GM18499 (cell line): ENCODE results near the gene OXNAD1.
"Not testable (repeated sequence)": the region's sequence is repeated elsewhere in the genome, so short reads cannot be mapped to it uniquely, and the experiment has no call there.

ENCODE experiments used
- ATAC-seq: cut with Tn5 transposase; IDR thresholded peaks from one replicate; pipeline ENCODE4 v1.9.1; 2021; ENCODE audit warnings: moderate number of reproducible peaks; ENCODE audit not compliant: insufficient read depth, unreplicated experiment

OXNAD1 gene

GRCh38 chr3:16301507-16301906 lies 36.5 kb downstream of the OXNAD1 start:
- no peak for ATAC-seq

DNA sequence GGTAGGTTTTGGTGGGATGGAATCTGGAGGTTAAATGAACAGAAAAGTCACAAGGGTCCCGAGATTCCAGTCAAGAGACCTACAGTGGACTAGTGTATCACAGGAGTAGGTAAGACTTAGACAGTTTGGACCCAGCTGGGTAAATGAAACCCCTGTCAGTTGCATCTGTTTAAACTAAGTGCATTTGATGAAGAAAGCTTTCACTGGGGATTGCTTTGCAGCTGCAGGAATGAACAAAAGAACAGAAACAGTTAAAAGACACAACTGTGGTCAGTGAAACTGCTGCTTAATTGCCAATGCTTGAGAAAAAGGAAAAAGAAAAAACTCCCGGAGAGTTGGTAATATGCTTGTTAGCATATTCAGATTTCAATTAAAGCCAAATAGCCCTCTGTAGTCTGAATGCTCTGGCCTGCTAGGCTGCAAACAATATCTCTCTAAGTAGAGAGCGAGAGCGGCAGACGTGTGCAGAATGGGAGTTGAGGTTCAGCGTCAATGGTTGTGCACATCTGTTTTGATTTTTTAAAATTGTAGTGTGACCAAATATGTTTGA lies 37.1 kb downstream of the OXNAD1 start:
- no peak for ATAC-seq

- no peak for ATAC-seq
Observed at GRCh38 chr3:16303037-16303575, 38.1 kb downstream of the OXNAD1 start.

DNA sequence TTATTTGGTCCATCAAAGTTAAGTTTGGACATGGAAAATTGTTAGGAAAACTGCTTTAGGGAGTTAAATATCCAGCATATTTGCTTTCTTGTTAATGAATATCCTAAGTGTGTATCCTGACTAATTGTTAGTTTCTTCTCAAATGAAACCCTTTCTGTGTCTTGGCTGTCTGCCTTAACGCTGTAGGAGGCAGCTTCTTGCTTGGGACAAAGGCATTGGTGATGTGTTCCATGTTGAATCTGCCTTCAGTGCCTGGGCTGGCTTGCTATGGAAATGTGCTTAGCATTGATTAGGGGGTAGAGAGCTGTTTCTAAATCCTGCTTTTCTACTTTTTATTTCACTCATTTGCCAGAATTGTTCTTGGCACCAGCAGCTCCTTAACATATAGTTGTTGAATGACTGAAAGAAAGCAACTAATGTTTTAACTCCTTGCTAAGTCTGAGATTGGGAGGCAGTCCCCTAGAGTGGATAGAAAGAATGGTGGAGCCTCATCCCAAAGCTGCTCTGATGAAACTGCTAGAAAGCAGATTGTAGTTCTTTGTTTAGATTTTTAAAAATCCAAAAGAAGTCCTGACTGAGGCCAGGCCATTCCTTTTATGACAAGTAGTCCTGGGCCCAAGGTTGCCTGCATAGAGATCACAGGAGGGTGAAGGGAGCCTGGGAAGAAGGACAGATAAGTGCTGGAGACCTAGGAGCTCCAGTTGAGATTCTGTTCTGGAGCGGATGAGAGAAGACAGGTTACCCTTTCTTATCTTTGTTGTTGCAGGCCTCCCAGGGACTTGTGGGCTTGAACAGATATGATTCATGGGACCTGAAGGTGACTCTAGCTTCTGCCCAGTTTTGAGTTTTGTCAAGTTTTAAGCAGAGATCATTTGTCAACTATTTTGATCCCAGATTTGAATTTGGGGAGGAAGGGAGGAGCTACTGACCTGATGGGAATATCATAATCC lies 39.3 kb downstream of the OXNAD1 start:
- no peak for ATAC-seq

GRCh38 chr3:16305111-16305541 lies 40.1 kb downstream of the OXNAD1 start:
- no peak for ATAC-seq

- ATAC-seq: no peak
Observed at GRCh38 chr3:16307832-16308531, 43.0 kb downstream of the OXNAD1 start.

- no peak for ATAC-seq
Observed at GRCh38 chr3:16308727-16309126, 43.7 kb downstream of the OXNAD1 start.

GRCh38 chr3:16309558-16309957 lies 44.5 kb downstream of the OXNAD1 start:
- peak; percentile 74 for ATAC-seq

- not testable (repeated sequence) for ATAC-seq
Observed at GRCh38 chr3:16310486-16310885, 45.5 kb downstream of the OXNAD1 start.

- peak; percentile 49 for ATAC-seq
Observed at GRCh38 chr3:16311960-16312451, 47.0 kb downstream of the OXNAD1 start.

GRCh38 chr3:16313886-16314645 lies 49.1 kb downstream of the OXNAD1 start:
- ATAC-seq: no peak

GRCh38 chr3:16315623-16316022 lies 50.6 kb downstream of the OXNAD1 start:
- no peak for ATAC-seq

DNA sequence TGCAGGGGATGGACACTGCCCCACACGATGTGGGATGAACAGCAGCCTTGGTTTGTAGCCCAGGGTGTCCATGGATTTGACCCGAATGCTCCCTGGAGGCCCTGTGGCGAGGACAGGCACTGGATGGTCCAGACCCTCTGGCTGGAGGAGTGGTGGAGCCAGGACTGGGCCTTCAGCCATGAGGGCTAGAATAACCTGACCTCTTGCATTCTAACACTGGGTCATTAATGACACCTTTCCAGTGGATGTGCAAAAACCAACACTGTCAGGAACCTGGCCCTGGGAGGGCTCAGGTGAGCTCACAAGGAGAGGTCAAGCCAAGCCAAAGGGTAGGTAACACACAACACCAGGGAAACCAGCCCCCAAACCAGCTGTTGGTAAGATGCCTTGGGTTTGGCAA lies 51.4 kb downstream of the OXNAD1 start:
- ATAC-seq: no peak

DNA sequence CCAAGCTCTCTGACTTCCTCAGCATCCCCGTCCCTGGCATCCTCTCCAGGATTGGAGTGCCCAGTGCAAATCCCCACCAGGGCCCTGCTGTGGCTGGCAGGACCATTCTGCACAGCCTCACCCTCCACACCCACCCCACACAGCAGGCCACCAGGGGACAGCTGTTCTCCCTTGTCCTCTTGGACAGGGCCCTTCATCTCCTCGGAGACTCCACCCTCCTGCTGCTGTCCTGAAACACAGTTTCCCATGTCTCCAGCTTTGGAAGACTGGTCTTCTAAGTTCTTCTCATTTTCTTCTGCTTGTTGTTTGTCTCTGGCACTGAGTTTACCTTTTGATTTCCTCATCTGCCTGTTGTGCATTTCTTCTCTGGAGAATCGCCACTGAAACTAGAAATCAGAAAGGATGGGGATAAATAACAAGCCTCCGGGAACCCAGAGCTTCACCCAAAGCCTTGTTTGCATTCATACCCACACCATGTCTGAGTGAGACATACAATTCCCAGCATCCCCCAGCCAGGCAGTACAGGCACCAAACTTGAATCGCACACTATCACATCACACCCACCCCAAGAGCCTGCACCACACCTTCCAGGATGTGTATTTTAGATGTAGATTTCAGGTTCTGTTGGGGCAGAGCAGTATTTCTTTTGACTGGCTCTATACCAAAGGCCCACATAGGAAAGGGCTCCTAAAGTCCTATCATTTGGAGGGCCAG lies 52.0 kb downstream of the OXNAD1 start:
- ATAC-seq: no peak

DNA sequence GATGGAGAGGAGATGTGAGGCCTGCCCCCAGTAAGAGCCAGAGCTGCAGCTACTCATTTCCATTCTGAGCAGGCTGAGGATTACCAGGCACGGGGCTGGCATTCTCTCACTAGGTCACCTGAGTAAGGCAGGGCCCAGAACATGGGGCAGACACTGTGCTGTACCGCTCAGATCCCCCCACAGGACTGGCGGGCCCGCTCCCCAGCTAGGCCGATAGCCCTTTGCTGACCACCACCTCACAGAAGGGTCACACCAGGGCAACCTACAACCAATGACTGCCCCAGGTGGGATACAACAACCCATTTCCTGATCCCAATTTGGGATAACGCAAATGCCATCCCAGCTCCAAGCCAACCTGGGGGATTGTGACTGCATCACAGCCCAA lies 52.5 kb downstream of the OXNAD1 start:
- no peak for ATAC-seq

GRCh38 chr3:16318176-16318575 lies 53.2 kb downstream of the OXNAD1 start:
- no peak for ATAC-seq

DNA sequence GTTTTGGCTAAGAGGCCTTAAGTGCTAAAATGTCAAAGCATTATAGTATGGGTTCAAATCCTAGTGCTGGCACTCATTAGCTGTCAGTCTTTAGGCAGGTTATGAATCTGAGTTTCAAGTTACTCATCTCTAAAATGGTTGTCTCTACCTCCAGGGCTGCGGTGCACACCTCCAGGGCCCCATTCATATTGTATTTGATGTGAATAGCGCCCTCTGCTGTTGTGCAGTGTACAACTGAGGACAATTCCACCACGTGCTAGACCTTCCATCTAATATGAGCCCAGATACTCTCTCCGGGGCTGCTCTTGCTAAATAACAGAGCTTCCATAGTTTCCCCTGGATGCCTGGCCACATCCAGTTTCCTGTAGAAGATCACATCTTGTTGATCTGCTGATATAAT lies 54.3 kb downstream of the OXNAD1 start:
- no peak for ATAC-seq

- no peak for ATAC-seq
Observed at GRCh38 chr3:16319723-16320122, 54.7 kb downstream of the OXNAD1 start.

DNA sequence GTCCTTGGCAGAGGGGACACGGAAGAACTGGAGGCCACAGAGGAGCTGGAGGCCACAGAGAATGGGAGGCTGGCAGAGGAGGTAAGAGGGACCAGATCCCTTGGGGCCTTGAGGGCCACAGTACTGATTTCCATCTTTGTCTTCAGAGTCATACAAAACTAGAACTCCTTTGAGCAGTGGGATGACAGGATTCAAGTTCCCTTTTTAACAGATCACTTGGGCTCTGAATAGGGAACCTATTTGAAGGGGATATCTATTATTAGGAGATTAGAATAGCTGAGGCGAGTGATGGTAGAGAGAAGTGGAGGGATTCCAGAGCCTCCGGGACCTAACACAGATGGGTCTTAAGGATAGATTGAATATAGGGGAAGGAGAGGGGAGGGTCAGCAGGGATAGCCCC lies 55.7 kb downstream of the OXNAD1 start:
- ATAC-seq: no peak
